ENCODE data around the gene NOC2L.
"Not testable (repeated sequence)": the region's sequence is repeated elsewhere in the genome, so short reads cannot be mapped to it uniquely, and the experiment has no call there.

NOC2L gene

DNA sequence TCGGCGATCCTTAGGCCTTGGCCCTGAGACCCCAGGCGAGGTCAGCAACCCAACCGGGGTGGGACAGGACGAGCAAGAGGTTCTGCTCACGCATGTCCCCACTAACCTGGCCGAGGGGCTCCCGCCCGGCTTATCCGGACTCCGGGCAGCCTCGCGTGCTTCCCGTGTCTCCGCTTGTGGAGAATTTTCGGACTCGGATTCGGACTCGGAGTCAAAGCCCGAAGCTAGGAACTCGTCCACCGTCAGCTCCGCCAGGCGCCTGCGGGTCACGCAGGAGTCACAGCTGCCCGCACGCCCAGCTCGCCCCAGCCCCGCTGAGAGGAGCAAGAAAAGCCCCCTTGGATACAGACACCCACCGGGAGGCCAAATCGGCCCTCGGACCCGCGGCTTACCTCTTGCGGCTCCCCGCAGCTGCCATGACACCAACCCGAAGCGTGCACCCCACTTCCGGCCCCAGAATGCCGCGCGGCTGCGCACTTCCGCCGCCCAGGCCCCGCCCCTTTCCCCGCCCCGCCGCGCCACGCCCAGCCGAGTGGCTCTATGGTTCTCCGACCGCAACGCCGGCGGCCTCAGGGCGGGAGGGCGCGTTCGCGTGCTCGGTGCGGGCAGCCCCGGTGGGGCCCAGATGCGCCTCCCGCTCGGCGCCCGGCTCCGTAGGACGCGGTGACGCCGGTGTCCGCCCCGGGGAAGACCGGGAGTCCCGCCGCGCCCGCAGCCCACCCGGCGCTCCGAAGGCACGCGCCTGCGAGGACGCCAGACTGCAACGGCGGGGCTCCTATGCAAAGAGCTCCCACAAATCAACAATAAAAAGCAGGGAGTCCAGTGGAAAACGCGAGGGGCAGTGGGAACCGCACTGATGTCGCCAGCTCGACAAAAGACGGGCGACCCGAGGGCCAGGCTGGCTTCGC, at the start of gene NOC2L:
TSS of gene NOC2L (minus strand) at position 434 of the 908 bp plus-strand sequence. CDS start at position 418, 16 bp downstream.
- peak; percentile 97 for DNase-seq

DNA sequence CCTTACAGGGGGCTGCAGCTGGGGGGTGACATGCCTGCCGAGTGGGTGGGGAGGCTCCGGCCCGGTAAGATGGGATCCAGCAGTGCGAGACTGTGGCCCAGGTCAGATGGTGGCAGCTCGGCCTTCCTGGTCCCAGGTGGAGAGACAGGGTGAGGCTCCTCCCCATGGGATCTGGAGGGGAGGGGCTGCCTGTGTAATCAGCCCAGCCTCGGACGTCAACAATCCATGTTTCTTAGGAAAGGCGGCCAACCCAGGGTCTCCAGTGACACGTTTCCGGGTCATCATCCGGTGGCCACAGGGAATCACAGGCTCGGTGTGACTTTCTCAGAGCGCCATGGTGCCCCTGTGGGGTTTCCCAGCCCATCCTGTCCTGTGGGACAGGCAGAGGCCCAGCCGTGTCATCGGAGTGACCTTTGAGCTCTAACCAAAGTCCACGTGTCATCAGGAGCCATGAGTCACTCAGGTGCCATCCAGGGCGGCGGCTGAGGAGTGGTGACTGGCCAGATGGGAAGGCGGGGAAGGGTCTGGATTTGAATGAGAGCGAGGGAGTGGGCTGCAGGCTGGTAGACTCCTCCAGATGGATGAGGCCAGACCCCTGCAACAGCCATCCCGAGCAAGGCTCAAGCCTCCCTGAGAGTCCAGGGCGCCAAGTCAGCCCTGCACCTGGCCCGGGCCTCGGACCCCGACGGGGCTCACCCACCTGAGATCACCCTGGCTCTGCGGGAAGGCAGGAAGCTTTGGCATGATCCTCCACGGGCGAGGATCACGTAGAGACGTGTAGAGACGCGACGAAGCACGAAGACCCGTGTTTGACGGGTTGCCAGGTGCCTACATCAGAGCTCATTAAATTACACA, 47.5 kb upstream of the NOC2L start:
- DNase-seq, result no peak

DNA sequence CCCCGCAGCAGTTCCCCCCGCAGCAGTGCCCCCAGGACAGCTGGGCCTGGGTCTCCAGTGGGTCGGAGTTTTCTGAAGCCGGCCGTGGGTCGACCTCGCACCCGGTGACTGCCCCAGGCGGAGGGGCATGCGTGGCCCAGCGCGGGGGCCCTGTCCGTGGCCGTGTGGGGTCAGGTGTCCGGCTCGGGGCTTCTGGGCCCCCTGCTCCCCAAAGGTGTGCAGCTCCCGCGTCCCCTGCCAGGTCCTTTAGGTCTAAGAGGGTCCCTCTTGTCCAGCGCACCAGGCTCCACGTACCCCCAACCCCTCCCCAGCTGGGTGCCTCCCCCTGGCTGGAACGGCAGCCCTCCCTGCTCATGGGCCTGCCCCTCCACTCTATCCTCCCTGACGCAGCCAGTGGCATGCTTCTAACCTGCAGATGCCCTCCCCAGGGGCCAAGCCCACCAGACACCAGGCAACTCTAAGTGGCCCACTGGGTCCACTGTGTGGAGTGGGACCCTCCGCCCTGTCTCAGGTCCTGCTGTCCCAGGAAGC, 46.8 kb upstream of the NOC2L start:
- DNase-seq, result no peak

DNA sequence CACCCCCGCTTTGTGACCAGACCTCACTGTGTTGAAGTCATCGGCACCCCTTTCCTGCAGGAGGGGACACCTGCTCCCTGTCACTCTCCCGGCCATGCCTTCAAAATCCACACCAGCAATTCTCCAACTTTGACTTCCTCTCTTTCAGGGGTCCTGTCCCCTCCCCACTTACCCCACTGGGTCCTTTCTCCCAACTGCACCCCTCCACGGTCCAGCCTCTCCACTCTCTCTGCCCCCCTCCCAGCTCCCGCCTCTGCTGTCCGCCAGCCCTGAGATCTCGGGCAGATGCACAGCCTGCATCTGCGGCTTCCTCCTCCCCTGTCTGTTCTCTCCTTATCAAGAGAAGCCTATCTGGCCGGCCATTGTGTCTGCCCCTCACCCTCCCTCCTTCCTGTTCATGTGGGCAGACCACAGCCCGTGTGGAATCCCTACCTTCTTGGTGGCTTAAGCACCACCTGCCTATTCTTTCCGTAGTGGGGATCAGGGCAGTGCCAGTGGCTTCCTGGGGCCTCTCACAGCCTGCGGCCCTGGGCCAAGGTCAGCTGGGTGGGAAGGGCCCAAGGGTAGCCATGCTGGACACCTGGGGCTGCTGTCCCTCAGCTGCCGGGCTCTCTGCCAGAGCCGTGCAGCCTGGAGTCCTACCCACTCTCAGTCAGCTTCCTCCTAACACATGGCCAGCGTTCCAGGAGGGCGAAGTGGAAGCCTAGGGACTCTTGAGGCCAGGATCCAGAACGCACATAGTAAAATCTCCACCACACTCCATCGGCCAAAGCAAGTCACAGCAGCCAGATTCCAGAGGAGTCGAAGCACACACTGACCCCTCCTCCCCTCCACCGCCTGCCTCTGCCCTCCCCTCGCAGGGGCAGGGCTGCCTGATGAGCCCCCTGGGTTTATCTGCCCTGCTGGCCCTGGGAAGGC, 46.0 kb upstream of the NOC2L start:
- no peak for DNase-seq

DNA sequence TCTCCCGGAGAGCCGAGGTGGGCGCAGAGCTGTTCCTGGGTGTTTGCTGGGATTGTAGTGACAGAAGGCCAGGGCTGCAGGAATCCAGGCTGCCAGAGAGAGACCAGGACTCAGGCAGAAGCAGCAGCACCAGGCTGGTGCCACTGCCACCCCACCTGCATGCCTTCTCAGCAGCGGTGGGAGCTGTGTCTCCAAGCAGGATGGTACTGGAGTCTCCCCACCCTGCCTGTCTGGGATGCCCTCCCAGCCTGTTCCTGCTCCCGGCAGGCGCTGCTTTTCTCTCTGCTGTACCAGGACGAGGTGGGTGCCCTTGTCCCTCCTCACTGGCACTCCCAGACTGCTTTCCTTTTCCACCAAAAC, 45.3 kb upstream of the NOC2L start:
- no peak for DNase-seq

DNA sequence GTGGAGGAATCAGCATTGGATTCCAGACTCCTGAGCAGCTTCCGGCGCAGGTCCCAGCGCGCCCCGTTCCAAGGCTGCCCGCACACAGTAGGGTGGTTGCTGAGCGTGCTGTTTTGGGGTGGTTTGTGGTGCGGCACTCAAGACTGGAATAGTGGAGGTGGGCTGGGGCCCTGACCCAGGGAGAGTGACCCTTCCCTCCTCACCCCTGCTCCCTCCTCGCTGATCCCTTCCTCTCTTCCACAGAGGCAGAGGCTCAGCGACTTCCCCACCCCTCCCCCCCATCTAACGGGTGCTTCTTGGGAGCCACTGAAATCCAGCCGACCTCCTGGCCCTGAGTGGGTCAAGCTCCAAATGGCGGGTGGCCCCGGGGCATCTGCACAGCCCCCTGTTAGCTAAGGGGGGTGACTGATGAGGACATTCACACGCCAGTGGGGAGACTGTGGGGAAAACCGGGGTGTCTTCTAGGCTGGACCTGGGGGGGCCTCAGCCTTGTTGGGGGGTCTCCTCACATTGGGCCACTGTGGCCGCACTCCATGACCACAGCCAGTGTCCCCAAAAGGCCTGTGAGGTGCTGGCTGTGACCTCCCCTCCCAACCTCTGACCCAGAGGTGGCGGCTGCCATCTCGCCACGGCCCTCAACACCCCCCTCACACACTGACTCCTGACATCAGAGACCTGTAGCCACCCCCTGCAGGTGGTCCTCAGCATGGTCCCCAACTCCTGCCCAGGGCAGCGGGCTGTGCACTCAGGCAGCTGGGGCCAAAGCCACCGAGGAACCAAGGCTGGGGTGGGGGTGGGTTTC, 44.8 kb upstream of the NOC2L start:
- no peak for DNase-seq

DNA sequence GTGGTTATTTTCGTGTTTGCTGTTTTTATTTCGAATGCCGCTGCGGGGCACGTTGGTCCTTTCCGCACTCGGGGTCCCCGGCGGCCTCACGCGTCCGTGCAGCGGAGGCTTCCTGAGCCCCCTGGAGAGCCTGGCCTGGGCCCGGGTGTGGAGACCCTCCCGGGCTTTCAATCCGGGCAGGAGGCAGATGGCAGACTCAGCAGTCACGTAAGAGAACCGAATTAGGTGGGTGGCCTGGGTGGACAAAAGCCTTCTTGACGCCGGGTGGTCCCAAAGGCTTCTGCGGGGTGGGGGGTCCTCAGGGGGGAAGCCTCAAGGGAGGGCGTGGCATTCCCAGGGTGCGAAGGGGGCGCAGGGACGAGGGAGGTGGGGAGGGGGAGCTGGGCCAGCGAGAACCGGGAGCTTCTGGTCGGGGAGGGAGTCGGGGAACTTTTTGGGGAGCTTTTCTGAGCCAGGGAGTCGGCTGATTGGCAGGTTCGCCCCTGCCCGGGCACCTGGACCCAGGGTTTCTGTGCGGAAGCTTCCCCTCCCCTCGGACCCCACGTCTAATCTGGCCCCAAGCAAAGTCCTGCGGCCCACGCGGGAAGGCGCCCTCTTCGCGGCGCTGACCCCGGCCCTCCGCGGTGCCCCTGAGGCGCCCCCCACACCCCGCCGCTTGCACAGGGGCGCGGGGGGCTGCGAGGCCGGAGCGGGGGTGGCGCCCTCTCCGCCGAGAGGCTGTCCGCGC, 42.2 kb upstream of the NOC2L start:
- DNase-seq, result peak; percentile 10

DNA sequence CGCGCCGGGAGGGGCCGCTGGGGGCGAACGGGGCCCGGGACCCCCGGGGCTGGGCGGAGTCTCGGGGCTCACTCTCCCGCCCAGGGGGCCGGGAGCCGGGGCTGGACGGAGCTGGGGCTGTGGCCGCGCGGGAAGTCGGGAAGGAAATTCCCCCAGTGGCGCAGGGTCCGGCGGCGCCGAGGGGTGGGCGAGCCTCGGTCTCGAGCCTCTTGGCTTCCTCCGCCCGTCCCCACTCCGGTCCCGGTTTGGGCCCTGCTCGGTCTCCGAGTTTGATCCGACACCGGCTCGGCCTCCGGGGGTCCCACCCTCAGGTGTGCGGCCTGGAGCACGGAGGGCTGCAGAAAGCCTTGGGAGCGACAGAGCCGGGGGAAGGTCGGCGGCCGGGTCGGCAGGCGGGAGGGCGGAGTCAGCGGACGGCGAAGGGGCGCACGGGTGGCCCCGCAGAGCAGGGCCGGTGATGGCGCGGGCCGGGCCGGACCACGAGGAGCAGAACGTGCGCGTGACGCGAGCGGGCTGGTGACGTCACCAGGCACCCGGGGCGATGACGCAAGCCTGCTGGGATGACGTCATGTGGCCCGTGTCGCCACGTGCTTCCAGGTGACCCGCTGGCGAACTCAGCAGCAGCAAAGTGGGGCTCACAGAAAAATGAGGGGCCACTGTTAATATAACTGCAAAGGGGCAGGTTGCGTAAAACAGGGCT, 41.5 kb upstream of the NOC2L start:
- DNase-seq, result peak; percentile 58

DNA sequence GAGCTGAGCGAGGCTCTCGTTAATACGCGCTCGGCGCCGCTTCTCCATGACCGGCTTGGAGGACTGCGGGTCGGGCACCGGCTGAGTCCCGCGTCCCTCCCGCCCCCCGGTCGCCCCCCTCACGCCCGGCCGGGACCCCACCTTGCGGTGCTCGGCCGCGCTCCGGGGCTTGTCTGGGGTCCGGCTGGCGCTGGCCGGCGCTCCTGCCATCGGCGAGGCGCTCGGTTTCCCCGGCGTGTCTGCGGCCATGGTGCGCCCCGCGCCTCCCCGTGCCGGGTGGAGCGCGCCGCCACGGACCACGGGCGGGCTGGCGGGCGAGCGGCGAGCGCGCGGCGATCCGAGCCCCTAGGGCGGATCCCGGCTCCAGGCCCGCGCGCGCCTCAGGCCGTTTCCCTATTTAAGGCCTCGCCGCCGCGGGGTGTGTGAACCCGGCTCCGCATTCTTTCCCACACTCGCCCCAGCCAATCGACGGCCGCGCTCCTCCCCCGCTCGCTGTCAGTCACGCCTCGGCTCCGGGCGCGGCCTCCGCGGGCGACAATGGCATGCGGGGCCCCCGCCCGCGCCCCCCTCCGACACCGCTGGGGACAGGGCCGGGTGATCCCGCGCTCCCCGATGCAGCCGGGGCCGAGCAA, 40.8 kb upstream of the NOC2L start, which contains the start of gene HES4:
TSS of gene HES4 (minus strand) at position 373 of the 632 bp plus-strand sequence. CDS start at position 249, 124 bp downstream.
- DNase-seq, result peak; percentile 73

DNA sequence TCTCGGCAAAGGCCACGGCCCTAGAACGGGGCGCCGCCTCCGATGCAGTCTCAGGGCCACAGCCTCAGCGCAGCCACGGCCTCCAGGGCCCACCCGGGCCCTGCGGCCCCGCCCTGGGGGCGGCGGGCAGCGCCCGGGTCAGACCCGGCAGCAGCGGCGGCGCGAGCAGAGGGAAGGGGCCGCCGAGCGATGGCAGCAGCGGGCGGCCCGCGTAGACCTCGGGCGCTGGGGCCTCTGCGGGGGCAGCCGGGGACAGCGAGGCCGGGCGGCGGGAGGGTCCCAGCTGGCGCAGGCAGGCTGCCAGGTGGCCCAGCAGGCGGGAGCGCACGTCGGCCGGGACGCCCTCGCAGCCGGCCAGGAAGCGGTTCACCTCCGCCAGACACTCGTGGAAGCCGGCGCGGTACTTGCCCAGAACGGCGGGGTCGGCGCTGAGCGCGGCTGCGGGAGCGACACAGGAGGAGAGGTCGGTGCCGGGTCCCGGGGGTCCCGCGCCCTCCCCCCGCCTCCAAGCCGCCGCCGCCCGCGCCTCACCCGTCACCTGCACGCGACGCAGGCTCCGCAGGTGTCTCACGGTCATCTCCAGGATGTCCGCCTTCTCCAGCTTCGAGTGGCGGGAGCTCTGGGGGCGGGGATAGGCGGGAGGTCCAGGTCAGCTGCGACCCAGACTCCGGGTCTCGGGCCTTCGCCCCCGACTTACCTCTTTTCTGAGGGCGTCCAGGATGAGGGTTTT, 40.1 kb upstream of the NOC2L start:
- peak; percentile 35 for DNase-seq

DNA sequence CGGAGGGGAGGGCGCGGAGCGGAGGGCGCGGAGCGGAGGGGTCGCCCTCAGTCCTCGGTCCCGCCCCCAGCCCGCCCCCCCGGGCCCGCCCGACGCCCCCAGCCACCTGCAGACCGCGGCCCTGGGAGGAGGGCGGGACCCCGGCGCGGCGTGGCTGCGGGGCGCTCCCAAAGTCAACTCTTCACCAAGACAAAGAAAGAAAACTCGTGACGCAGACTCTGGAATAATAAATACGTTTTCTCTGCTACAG, 39.6 kb upstream of the NOC2L start:
- DNase-seq, result no peak

DNA sequence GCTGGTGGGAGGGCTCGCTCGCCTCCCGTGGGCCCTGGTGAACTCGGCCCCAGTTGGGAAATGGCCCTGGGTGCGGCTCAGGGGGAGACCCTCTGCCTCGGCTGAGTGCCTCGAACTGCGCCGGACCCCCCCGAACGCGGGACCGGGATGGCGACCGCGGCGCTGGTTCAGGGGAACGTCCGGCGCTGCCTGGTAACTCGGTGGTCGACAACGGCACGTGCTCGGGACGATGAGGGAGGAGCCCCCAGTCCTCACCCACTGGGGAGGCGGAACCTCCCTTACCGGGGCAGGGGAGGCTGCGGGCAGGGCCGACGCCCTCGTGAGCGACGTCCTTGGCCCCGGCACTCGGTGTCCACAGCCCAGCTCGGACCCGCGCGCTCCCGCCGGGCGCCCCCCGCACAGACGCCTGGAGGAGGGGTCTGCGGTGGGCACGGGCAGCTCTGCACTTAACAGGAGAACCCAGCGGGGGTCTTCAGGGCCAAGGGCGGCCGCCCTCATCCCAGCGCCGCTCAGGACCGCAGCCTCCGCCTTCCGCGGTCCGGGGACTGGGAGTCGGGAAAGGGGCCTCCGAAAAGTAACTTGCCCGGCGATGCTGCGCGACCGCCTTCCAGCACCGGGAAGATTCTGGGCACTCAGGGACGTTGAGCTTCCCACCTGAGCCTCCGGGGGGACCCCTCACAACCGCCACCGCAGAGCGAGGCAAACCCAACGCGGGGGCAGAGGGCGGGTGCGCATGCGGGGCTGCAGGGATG, 39.1 kb upstream of the NOC2L start:
- no peak for DNase-seq

DNA sequence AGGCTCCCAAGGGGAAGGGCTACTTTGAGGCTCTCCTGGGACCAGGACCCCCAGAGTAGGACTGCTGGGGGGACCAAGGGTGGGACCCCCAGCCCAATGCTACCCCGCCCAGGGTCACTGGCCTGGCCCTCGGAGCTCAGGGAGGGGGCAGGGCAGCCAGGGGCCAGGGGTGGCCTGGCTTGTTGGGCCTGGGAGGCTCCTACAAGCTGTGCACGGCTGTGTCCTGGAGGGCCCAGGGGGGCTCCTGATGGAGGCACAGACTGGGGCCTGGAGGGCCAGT, 38.6 kb upstream of the NOC2L start:
- no peak for DNase-seq

DNA sequence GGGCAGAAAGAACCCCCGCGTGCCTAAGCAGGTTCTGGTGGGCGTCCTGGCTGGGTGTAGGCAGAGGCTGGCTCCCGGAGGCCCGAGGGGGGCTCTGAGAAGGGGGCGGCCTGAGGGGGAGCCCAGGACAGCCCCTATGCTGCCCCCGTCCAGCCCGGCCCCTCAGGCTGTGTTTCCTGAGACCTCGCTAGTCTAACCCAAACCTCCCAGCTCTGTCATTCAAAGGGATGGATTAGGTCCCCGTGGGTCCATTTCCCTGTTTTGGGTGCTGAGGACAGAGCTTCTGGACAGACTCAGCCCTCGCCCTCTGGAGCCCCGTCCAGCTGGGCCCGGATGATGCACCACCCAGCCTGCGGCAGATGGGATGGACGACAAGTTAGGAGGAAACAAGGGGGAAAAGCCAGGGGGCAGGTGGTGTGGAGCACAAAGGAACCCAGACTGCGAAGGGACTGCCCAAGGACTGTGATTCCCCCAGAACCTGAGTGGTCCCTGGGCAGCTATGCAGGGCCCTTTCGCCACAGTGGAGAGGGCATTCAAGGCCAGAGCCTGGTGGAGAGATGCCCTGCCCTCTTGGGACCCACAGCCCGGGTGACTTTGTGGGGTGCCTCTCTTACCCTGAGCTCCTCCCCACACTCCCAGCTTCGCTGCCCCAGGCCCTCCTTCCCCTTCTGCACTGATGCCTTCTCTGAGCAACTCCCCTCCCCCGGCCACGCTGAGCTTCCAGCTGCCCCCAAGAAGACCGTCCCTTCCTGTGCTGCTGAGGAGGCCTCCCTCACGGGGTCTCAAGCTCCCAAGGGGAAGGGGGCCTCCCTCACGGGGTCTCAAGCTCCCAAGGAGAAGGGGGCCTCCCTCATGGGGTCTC, 38.0 kb upstream of the NOC2L start:
- DNase-seq, result no peak

DNA sequence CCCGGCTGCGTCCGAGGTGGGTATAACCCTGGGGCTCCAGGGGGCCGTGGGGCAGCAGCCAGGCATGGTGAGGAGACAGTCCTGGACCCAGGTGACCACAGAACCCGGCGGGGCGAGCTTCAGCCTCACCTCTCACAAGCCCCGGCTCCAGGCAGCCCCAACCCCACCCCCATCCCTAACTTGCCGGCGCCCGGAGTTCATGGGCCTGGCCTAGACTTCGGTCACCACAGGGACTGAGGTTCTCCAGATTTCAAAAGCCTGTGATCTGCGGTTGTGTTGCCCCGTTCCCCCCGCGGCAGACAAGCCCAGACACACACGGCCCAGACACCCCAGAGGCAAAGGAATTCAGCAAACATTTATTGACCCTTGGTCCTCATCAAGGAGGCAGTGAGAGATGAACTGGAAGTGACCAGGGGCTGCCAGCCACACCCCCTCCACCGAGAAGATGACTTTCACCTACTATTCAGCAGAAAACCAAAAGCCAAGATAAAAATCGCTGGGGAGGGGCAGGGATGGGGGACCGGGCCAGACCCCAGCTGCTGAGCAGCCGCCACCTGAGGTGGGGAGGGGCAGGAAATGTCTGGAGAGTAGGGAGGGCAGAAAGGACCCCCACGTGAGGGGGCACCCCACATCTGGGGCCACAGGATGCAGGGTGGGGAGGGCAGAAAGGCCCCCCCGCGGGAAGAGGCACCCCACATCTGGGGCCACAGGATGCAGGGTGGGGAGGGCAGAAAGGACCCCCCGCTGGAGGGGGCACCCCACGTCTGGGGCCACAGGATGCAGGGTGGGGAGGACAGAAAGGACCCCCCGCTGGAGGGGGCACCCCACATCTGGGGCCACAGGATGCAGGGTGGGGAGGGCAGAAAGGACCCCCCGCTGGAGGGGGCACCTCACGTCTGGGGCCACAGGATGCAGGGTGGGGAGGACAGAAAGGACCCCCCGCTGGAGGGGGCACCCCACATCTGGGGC, 36.9 kb upstream of the NOC2L start:
- no peak for DNase-seq

DNA sequence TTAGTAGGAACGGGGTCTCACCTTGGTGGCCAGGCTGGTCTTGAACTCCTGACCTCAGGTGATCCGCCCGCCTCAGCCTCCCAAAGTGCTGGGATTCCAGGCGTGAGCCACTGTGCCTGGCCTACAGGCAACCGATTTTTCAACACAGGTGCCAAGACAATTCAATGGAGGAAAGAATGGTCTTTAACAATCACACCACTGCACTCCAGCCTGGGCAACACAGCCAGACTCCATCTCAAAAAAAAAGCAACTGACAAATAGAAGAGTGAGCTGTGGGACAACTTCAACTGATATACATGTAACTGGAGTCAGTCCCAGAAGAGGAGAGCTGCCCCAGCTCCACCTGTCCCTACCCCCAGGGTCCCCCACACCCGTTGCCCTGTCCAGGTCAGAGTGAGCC, 35.5 kb upstream of the NOC2L start:
- DNase-seq, result not testable (repeated sequence)

Data from CD4-positive, alpha-beta T cell treated with Interleukin-17A for 4 hours (primary cell).